ENCODE data around the gene NEK8. TPM values are rescaled to one million over a fixed set of nuclear protein-coding genes. Genes with fewer than 3 reads are reported as not detected.
"Not testable (repeated sequence)": the region's sequence is repeated elsewhere in the genome, so short reads cannot be mapped to it uniquely, and the experiment has no call there.

Gene NEK8
- total RNA-seq, 1 donor from 2014 or later, result 2.8 TPM

DNA sequence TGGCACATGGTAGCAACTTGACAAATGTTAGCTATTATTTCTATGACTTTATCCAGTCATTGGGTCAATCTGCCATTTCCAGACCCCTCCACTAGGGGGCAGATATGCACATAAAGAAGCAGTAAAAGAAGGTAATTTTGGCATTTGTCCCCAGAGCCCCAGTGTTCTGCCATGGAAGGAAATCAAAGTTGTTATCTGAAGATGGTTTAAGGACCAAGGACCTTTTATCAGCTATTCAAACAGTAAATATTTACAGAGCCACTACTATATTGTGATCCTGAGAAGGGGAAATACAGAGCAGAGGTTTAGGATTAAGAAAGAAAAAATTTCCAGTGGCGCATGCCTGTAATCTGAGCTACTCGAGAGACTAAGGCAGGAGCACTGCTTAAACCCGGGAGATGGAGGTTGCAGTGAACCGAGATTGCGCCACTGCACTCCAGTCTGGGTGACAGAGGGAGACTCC is 35.2 kb downstream of the NEK8 start:
- peak; percentile 32 for DNase-seq

DNA sequence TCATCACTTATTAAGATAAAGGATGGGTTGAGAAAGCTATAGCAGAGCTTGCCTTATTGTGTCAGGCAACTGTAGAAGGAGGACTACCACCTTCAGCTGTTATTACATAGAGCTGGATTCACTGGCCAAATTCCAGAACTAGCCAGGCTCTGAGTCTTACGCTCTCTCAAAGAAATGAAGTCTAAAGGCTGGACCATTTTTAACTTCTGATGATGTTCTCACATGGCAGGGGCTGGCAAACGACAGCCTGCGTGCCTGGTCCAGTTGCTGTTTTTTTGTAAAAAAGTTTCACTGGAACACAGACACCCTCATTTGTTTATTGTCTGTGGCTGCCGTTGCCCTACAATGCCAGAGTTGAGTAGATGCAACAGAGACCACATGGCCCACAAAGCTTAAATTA is 36.5 kb downstream of the NEK8 start:
- DNase-seq, result no peak

- DNase-seq, result no peak
Measured at GRCh38 chr17:28773736-28774135, 45.1 kb downstream of the NEK8 start.

DNA sequence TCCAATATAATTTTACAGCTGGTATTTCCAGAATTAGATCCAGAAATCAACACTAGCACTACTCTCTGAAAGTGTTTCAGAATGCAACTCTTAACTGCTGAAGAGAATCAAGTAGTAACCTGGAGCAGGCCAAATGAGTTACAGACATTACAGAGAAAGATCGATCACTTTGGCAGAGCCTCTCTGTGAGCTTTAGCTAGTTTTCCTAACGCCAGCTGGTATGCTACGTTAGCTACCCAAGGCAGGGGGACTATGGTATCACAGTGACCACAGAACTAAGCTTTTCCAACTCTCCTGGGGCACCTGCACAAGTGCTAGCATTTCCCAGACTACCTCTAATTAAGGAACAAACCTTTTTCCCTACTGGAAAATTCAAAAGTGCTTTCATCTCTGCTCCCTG is 45.6 kb downstream of the NEK8 start:
- DNase-seq, result no peak

- no peak for DNase-seq
Measured at GRCh38 chr17:28777178-28777577, 48.6 kb downstream of the NEK8 start.

DNA sequence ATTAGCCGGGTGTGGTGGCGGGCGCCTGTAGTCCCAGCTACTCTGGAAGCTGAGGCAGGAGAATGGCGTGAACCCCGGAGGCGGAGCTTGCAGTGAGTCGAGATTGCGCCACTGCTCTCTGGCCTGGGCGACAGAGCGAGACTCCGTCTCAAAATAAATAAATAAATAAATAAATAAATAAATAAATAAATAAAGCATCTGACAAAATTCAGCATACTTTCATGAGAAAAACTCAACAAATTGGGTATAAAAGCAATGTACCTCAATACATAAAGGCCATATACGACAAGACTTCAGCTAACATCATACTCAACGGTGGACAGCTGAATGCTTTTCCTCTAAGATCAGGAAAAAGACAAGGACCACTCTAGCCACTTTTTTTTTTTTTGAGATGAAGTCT is 51.0 kb downstream of the NEK8 start:
- not testable (repeated sequence) for DNase-seq

- DNase-seq, result no peak
Measured at GRCh38 chr17:28783161-28783560, 54.6 kb downstream of the NEK8 start.

DNA sequence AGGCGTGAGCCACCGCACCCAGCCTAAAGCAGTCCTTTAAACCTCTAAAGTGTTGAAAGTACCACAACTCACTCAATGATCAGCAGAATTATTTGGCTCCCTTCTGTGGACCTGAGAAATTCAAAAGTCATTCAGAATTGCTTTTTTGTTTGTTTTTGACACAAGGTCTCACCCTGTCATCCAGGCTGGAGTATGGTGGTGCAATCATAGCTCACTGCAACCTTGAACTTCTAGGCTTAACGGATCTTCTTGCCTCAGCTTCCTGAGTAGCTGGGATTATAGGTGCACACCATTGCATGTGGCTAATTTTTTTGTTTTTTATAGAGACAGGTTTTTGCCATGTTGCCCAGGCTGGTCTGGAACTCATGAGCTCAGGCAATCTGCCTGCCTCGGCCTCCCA is 59.5 kb downstream of the NEK8 start:
- DNase-seq, result no peak

Small RNA genes lying within 50 kb of the gene (small RNA-seq; reads per million reads assigned to genes)
- gene SNORD42A (ENCODE audit: low replicate concordance) (not detected), gene SNORD42B (ENCODE audit: low replicate concordance) (not detected), gene SNORD4A (ENCODE audit: low replicate concordance) (not detected), gene SNORD4B (ENCODE audit: low replicate concordance) (not detected)

Other genes with a start within 250 kb of the NEK8 start
- 3.0 TPM for gene FOXN1, start 222.4 kb upstream of the NEK8 start, total RNA-seq
- 18.8 TPM for gene UNC119, start 176.2 kb upstream of the NEK8 start, total RNA-seq
- 19.3 TPM for gene PIGS, start 157.3 kb upstream of the NEK8 start, total RNA-seq
- 15.4 TPM for gene ALDOC, start 151.9 kb upstream of the NEK8 start, total RNA-seq
- 18.2 TPM for gene SPAG5, start 129.8 kb upstream of the NEK8 start, total RNA-seq
- gene RSKR, start 114.6 kb upstream of the NEK8 start, total RNA-seq, result 13.9 TPM
- 89.7 TPM for gene BLTP2, start 83.6 kb upstream of the NEK8 start, total RNA-seq
- gene SDF2, start 66.9 kb upstream of the NEK8 start, total RNA-seq, result 35.2 TPM
- gene SUPT6H, start 66.6 kb upstream of the NEK8 start, total RNA-seq, result 56.5 TPM
- 0.99 TPM for gene PROCA1, start 16.9 kb upstream of the NEK8 start, total RNA-seq
- gene RAB34, start 10.9 kb upstream of the NEK8 start, total RNA-seq, result 47.0 TPM
- 533 TPM for gene RPL23A, start 8.8 kb upstream of the NEK8 start, total RNA-seq
- gene TLCD1, start 2.6 kb upstream of the NEK8 start, total RNA-seq, result 1.9 TPM
- gene TRAF4, start 15.2 kb downstream of the NEK8 start, total RNA-seq, result 16.7 TPM
- gene FAM222B, start 114.0 kb downstream of the NEK8 start, total RNA-seq, result 3.6 TPM
- 20.2 TPM for gene ERAL1, start 126.2 kb downstream of the NEK8 start, total RNA-seq
- gene FLOT2, start 168.9 kb downstream of the NEK8 start, total RNA-seq, result 18.7 TPM
- 10.1 TPM for gene DHRS13, start 174.3 kb downstream of the NEK8 start, total RNA-seq
- gene PHF12, start 222.7 kb downstream of the NEK8 start, total RNA-seq, result 18.6 TPM